ENCODE data around the gene FAAH.

Gene FAAH

DNA sequence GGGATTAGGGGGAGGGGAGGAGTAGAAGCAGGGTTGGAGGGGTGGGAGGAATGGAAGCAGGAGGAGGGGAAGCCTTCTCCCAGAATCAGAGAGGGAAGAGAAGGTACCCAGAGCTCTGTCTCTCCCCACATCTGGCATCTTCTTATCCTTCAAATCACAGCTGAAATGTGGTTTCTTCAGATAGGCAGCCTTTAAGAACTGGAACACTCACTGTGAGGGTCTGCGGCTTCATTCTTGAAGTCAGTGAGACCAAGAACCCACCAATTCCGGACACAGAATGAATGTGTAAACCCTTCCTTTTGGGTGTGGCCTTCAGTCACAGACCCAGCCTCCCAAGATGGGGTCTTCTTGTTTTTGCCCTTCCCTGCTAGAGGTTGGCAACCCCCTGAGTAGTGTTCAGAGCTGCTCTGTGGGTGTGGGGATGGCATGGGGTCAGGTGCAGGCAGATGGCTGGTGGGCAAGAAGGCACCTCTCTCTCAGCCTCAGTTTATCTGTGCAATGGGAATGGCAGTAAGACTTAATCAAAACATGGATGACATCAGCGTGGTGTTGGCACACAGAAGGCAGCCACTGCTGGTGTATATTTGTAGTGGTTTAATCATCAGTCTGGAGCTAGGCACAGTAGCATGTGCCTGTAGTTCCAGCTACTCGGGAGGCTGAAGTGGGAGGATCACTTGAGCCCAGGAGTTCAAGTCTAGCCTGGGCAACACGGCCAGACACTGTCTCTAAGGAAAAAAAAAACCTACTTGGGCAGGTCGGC is 7.2 kb downstream of the FAAH start:
- no peak for DNase-seq

DNA sequence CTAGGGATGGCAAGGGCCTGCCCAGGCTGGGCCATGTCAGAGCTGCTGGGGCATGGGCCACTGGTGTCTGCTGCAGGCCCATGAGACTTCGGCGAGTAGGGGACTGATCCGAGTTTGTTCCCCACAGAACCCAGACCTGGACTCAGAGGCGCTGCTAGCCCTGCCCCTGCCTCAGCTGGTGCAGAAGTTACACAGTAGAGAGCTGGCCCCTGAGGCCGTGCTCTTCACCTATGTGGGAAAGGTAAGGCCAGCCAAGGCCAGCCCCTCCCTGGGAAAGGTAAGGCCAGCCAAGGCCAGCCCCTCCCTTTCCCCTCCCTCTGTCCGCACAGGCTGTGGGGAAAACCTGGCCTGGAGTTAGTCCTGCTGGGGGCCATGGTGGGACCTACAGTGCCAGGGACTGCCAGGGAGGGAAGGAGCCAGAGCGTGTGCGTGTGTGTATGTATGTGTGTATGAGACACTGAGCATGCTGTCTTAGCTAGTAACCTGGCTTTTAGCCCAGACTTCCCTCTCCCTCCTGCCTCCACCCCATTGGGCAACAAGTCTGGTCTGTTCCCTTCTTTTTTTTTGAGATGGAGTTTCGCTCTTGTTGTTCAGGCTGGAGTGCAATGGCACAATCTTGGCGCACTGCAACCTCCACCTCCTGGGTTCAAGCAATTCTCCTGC is 8.0 kb downstream of the FAAH start:
- DNase-seq, result no peak

DNA sequence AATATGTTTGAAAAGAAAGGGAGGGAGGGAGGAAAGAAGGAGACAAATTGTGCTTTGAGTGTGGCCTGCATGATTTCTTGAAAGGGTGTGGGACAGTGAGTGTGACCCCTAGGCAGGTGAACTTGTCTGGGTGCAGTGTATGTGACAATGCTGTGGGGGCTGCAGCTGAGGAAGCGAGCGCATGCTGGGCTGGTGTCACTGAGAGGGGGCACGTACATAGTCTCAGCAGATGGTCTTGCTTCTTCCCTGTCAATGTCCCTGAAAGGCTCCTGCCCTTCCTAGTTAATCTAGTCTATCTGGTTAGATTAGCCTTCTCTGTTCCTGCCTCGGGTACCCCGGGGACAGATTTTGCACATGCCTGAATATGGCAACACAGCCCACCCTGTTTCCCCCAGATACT is 9.8 kb downstream of the FAAH start:
- DNase-seq, result no peak

DNA sequence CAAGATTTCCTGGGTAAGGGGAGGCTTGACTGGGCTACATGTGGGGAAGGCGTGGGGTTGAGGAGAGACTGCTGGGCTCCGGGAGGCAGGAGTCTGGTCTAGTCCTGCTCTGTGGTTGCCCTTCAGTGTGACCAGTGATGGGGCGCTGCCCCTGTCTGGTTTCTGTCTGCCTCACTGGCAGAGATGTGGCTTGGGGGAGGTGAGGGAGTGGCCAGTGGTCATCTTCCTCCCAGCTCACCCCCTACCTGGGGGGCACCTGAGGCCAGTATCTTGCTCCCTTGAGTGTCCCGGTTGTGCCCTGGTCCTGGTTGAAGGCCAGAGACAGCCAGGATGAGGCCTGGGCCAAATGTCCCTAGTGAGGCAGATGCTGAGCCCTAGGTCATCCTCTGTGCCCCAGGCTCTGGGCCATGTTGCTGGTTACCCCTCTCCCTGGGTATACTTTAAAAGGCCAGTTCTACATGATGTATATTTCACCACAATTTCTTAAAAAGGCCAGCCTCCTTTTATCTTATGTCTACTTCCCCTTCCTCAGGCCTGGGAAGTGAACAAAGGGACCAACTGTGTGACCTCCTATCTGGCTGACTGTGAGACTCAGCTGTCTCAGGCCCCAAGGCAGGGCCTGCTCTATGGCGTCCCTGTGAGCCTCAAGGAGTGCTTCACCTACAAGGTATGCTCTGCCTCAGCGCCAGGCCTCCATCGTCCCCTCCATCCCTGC is 10.5 kb downstream of the FAAH start:
- no peak for DNase-seq

DNA sequence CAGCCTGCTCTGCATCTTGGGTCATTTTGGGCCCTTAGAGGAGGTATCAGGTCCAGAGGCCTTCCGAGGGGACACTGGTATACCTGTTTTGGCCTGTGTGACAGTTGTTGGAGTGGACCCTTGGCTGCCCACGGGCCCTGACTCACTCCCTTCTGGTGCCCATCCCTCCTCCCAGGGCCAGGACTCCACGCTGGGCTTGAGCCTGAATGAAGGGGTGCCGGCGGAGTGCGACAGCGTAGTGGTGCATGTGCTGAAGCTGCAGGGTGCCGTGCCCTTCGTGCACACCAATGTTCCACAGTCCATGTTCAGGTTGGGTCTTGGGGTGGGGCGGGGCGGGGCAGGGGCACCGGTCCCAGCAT is 11.1 kb downstream of the FAAH start:
- DNase-seq, result no peak

DNA sequence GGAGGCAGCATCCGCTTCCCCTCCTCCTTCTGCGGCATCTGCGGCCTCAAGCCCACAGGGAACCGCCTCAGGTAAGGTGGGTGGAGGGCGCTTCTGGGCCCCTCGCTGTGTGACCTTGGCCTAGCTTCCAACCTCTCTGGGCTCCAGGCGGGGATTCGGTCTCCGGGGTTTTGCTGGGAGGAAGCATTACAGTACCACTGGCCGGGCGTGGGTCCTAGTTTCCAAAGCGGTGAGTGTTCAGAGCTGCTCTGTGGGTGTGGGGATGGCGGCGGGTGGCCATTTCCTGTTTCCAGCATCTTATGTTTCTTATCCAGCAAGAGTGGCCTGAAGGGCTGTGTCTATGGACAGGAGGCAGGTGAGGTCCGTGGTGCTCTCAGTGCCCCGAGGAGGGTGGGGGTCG is 11.6 kb downstream of the FAAH start:
- no peak for DNase-seq

DNA sequence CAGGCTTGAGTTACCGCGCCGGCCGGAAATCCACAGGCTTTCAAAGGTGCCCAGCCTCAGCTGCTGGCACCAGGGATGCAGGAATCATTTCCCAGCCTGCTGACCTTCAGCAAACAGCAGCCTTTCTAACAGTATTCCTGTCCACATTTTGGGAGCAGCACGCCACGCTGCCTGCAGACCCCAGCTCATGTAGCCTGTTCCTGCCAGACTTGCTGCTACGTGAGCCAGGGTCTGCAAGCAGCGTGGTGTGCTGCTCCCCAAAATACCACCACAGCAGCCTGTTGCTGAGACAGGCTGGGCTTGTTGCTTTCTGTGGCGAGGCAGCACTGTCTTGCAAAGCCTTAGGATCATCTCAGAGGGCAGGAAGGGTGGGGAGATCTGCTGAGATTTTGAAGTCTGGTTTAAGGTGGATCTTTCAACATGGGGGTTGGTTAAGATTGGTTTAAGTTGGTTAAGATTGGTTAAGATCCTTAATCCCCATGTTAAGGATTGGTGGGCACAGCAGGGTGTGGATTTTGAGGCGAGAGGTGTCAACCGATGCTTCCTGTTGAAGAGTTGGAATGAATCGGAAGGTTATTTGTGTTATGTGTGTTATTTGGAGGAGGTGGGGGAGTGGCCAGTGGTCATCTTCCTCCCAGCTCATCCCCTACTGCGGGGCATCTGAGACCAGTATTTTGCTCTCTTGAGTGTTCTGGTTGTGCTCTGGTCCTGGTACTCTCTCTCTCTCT is 12.9 kb downstream of the FAAH start:
- DNase-seq, result no peak

DNA sequence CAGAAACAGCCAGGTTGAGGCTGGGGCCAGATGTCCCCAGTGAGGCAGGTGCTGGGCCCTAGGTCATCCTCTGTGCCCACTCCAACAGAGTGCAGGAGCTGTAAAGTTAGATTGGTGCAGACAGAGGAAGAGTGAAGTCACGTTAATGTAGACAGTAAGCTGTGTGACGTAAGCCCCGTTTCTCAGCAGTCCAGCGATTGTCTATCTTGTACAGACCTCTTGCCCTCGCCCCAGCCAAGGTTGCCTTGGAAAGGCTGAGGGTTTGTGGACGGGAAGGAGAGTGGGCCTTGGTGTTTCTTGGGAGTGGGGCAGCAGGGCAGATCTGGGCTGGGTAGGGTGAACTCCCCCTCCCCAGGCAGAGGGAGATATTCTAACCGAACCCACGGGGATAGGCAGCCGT is 13.5 kb downstream of the FAAH start:
- DNase-seq, result no peak

DNA sequence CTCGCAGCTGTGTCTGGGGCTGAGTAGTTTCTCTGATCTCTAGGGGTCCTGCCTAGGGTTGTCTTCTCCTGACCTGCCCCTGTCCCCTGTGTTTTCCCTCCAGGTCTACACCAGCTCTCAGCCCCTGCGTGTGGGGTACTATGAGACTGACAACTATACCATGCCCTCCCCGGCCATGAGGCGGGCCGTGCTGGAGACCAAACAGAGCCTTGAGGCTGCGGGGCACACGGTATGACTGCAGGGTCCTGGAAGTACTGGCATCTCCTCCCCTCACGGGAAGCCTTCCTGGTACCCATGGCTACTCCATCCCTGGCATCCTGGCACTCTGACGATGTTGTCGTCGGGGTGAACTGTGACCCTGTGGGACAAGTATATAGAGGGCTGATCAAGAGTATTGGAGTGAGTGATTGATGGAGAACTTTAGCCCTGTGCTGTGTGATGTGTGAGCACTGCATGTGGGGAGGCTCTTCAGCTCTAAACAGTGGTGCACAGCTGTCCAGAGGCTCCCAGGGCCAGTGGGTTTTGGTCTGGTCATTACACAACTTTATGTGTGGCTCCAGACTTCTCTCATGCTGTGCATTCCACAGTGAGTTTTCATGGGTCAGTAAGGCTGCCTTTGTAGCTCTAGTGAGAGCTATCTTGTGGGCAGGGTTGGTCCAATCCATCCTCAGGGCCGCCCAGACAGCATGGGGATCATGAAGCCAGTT is 14.4 kb downstream of the FAAH start:
- no peak for DNase-seq

DNA sequence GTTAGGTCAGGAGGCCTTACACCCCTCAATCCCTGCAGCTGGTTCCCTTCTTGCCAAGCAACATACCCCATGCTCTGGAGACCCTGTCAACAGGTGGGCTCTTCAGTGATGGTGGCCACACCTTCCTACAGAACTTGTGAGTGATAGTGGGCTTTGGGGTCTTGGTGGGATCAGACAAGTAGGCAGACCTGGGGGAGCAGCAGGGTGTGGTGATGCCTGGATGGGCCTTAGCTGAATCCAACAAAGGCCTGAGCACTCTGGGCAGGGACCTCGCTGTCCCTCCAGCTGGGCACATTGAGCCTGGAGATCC is 14.9 kb downstream of the FAAH start:
- no peak for DNase-seq

DNA sequence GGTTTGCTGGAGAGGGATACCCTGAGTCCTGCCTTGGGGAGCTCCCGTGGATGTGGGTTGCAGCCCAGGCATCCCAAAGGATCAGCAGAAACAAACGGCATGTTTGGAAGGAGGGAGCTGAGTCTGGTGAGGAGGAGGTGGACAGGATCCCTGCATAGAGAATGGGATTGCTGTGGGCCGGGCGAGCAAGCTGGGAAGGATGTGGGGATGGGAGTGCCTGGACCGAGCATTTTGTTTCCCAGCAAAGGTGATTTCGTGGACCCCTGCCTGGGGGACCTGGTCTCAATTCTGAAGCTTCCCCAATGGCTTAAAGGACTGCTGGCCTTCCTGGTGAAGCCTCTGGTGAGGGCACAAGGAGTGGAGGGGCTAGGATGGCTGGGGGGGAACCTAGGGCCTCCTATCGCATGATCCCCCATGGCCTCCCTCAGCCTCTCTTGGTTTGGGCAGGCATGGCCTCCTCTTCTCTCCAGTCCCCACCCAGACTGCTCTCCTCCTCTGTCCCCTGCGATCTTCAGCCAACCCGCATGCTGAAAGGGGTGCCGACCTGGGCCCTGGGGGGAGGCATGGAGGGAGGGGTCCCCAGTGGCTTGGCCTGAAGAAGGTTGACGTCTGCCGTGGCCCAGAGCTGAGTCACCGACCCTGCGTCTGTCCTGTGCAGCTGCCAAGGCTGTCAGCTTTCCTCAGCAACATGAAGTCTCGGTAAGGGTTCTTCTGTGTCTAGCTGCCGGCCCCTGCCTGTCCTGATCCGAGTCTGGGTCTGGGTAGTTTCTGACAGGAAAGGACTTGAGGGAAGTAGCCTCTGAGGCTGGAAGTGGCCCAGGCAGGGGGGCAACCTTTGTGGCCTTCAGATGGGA is 16.3 kb downstream of the FAAH start:
- no peak for DNase-seq

DNA sequence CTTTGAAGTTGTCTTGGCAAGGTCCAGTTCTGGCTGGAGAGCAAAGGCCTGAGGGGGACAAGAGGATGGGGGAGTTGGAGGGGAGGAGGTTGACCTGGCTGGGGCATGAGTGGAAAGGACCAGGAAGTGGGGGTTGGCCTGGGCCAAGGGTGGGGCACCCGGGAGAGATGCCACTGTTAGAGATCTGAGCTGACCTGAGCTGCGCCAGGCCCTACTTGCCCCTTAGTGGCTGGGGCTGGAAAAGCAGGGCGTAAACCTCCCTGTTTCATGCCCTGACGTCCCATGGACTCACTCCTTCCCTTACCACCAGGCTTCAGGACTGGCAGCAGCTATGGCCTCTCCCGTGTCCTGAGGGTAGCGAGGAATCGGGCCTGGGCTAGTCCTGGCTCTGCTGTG is 16.9 kb downstream of the FAAH start:
- DNase-seq, result no peak

DNA sequence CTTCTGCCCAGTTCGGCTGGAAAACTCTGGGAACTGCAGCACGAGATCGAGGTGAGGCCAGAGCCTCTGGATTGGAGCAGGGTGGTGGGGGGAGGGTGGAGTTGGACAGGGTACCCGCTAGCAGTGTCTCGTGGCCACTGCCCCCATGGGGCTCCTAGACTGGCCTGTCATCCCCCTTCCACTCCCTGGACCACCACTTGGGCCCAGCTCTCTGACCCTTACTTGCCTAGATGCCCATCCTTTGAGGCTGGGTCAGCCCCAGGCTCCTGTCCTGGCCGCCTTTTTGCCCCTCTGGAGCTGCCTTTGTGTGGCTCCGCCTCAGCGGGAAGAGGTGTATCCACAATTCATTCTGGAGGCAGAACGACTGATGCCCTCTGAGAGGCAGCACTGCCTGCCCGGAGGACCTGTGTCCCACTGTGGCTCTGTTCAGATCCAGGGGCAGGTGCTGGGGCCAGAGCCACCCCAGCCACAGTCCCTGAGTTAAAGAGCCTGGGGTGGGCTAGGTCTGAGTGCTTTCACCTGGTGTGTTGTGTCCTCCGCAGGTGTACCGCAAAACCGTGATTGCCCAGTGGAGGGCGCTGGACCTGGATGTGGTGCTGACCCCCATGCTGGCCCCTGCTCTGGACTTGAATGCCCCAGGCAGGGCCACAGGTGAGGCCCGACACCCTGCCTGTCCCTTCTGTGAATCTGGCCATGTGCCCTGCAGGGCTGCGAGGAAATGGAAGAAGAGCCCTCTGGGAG is 17.7 kb downstream of the FAAH start:
- no peak for DNase-seq

DNA sequence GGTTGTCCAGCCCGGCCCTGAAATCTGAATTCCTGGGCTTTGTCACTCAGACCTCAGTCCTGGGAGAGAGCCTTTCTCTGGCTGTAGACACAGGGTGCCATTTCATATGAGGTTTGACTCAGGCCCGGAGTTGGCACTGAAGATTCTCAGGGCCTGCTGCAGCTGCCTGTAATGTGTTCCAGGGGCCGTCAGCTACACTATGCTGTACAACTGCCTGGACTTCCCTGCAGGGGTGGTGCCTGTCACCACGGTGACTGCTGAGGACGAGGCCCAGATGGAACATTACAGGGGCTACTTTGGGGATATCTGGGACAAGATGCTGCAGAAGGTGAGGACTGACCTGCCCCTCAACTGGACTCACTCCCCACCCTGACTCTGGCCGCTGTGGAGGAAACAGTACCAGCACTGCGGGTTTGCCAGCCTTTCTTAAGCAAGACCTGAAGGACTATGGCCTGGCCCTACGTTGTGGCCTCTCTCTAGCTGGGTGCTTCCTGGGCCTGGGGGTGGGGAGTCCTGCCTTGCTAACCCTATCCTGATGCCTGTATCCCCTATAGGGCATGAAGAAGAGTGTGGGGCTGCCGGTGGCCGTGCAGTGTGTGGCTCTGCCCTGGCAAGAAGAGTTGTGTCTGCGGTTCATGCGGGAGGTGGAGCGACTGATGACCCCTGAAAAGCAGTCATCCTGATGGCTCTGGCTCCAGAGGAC is 18.9 kb downstream of the FAAH start:
- DNase-seq, result no peak

DNA sequence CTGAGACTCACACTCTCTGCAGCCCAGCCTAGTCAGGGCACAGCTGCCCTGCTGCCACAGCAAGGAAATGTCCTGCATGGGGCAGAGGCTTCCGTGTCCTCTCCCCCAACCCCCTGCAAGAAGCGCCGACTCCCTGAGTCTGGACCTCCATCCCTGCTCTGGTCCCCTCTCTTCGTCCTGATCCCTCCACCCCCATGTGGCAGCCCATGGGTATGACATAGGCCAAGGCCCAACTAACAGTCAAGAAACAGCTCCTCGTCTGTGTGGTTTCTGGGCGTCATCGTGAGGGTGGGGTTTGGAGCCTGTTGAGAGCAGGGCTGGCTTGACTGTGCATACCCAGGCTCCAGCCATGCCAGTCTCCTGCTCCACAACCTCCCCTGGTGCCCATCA is 19.5 kb downstream of the FAAH start:
- no peak for DNase-seq

DNA sequence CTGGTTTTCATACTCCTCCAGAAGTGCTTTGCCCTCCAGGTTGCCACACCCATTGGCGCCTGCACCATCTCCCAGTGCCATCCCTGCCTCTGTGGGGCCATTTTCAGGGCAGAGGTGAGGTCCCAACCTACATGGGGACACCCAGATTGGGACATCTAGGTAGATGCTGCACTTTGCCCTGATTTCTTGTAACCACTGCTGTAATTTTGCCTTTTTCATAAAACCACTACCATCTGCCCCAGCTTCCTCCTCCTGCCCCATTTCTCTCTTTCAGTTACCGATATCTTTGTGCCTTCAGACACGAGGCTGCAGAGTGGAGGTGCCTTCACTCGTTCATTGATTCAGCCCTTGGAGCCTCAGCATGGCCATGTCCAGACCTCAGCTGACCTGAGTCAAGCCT is 21.4 kb downstream of the FAAH start:
- DNase-seq, result no peak

DNA sequence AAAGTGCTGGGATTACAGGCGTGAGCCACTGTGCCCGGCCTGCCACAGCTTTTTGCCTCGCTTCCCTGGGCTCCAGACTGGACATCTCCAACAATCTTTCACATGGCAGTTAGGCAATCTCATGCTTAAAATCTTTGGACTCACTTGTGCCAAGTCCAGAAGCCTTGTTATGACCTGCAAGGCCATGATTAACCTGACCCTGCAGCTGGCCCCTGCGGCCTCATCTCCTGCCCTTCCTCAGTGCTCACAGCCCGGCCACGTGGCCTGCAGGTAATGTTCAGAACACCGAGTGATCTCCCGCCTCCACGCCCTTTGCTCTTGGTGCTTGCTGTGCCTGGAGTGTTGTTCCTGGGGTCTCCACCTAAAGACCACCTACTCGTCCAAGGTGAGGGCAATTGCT is 24.9 kb downstream of the FAAH start:
- no peak for DNase-seq

DNA sequence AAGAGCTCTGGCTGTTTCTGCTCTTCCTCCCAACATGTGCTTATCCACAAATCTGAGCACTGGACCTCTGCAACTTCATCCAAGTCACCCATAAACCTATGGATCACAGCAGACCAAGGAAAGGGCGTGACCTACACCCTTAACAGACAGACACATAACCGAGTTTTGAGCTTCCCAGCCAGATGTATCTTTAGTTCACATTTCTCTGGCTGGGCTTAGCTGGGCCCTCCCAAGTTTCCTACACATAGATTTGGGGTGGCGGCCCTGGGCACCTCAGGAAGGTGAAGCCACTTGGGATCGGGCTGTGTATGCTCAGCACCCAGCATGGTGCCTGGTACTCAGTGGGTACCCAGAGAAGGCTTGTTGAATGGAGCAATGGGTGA is 26.4 kb downstream of the FAAH start:
- no peak for DNase-seq

DNA sequence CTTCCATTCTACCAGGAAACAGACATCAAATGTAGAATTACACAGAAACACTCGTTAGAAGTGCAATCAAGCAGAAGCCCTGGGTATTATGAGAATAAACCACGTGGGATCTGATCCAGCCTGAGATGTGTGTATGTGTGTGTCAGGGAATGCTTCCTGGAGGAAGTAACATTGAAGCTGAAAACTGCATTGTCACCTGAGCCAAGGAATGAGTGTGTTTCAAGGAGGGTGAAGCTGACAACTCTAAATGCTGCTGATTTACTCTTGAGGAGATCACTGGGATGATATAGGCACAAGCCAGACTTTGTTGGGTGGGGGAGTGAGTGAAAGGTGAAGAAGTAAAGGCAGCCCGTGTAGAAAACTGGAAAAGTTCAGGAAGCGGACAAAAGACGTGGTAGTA is 27.6 kb downstream of the FAAH start:
- DNase-seq, result no peak

DNA sequence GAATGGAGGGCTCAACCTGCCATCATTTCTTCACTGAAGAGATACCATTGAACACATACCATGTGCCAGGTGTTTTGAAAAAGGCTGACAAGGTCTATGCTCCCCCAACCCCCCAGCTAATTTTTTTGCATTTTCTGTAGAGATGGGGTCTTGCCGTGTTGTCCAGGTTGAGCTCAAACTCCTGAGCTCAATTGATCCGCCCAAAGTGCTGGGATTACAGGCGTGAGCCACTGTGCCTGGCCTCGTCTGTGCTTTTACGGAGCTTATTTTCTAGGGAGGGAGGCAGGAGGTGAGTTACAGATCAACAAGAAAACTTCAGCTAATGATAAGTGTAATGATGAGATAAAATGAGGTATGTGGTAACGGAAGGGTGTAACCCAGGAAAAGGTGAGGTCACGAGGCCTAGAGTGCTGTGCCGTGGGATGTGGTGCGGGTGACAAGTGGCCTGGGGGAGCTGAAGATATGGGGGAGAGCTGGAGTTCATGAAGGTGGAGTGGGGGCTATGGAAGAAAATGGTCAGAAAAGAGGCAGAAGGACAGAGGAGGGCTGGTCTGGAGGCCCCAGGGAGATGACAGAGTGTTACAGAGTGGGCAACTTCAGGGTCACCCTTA is 28.2 kb downstream of the FAAH start:
- DNase-seq, result no peak
